Stimulated activated CD8-positive, alpha-beta memory T cell treated with anti-CD3 and anti-CD28 coated beads, Interleukin-7, amount 100 ng/mL, for 24 hours (primary cell): ENCODE data around the gene PAX8.

Source experiments
- DNase-seq: peaks from one replicate; pipeline ENCODE4 v3.0.0-alpha.2; 2020; ENCODE audit warnings: low read depth

Gene PAX8

DNA sequence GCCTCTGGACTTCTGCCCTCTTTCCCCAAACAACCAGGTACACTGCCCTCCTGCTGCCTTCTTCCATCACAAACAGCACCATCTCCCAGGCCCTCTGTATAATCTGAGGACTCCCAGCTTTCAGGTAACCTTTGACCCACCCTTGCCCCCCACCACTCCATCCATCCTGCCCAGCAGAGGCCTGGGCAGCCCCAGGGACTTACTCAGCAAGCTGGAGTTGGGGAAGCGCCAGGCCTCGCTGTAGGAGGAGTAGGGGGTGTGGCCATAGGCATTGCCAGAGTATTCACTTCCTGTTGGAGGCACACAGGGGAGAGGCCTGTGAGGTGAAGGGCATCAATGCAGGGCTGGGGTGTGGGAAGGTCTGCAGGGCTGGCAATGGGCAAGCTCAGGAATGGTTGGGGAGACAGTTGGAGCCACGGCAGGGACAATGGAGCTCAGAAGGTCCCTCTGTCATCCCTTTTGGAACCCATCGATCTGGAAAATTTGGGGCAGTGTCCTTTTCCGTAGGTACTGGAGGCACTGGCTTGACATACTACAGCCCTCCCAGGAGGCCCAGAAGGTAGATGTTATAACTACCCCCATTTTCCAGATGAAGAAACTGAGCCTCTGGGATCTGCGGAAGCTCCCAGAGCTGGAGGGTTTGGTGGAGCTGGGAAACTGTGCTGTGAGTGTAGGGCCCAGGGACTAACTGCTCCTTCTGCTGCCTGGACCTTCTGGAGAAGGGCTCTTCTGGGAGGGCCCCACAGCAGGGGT lies 58.7 kb downstream of the PAX8 start:
- no peak for DNase-seq

- DNase-seq = no peak
Measured at GRCh38 chr2:113219525-113219888, 59.2 kb downstream of the PAX8 start.

DNA sequence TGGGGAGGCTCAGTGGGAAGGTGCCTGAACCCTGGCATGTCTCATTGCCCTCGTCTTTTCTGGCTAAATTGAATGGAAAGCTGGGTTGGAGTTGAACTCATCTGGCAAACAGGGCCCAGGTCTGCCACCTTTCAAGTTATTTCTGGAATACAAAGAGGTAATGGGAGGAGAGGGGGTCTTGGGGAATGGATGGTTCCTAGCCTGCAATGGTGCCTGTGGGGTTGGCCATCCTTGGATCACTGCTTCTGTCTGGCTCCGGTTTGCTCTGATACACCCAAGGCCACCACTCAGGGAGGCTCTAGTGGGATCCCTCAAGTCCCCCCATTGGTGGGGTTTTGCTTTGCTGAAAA lies 59.7 kb downstream of the PAX8 start:
- DNase-seq = no peak

DNA sequence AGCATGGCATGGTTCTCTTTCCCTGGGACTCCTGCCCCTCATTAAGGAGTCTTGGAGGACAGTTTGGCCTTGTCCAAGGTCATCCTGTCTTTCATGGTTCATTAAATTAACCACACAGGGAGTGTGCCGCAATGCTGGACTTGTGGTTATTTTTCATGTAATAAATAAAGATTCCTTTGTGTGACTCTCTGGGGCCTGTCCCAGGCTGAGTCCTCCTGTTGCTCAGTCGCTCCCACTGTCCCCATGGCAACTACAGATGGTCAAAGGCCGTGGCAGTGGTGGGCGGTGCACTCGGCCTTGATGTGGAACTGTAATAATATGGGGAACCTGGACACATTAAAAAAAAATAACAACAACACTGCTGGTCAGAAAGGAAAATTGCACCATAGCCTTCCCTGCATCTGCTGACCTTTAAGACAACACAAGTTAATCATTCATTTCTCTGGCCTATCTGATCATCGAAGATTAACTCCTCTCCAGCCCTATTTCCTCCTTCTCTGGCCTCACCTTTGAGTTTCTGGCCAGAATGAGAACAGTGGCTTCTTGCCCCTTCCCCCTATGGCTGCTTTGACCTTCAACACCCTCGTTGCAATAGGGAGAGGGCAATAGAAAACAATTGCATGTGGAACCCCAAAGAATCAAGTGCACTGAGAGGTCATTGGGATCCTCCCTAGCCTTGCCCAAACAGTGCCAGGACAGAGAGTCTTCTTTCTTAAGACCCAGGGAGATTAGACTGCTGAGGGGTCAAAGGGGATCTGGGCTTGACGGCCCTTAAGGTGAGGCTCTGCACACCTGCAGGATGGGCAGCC lies 60.2 kb downstream of the PAX8 start:
- no peak for DNase-seq

- no peak for DNase-seq
Measured at GRCh38 chr2:113217455-113218282, 61.1 kb downstream of the PAX8 start.

GRCh38 chr2:113216891-113217454 lies 61.7 kb downstream of the PAX8 start:
- no peak for DNase-seq

DNA sequence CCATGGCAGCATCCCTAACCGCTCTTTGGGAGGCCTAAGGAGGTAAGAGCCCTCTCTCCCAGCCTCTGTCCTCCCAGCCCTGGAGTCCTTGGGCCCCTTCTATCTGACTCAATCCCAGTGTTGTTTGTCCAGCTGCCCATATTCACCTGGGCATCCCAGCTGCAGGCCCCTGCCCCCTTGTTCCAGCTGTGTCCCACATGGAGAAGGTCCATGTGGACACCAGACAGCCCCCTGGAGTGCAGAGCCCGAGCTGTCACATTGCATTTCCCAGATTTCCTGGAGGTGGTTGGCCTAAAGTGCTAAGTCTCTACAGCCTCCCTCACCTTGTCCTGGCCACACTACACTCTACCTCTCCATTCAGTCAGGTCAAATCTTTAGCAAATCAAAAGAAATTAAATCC lies 62.4 kb downstream of the PAX8 start:
- DNase-seq = no peak

- no peak for DNase-seq
Measured at GRCh38 chr2:113215056-113215455, 63.7 kb downstream of the PAX8 start.

GRCh38 chr2:113214141-113214540 lies 64.6 kb downstream of the PAX8 start:
- DNase-seq = no peak

GRCh38 chr2:113213061-113213930 lies 65.4 kb downstream of the PAX8 start:
- no peak for DNase-seq

DNA sequence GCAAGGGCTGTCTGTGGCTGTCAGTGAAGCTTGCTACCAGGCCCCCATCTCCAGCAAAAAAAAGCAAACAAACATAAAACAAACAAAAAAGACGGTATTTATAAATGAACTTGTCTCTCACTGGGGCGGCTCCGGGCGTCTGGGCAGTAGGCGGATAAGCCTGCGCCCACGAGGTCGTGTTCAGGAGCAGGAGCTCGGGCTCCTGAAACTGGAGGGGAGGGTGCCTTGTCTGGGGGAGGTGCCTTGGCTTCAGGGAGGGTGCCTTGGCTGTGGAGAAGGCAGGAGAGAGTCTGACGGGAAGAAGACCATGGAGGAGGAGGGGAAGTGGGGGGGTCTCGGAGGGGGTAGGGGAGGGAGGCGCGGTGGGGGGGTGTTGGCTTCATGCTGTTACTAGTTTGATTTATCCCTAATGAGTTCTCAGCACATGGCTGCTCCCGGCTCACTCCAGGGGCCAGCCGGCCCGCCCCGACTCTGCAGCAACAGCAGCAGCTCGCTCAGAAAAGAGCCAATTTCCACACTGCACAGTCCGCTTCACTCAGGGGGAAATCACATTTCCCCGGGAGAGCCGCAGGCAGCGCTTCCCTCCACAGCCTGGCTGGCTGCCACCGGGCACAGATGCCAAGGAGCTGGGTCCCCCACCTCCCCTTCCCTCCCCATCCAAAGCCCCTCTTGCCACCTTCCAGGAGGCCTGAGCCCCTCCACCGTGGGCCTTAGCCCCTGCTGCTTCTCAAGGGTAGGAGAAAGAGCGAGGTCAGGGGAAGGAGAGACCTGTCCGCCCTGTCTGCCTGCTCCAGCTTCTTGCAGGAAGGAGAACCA lies 66.3 kb downstream of the PAX8 start:
- DNase-seq = no peak

- no peak for DNase-seq
Measured at GRCh38 chr2:113211226-113212105, 67.3 kb downstream of the PAX8 start.

DNA sequence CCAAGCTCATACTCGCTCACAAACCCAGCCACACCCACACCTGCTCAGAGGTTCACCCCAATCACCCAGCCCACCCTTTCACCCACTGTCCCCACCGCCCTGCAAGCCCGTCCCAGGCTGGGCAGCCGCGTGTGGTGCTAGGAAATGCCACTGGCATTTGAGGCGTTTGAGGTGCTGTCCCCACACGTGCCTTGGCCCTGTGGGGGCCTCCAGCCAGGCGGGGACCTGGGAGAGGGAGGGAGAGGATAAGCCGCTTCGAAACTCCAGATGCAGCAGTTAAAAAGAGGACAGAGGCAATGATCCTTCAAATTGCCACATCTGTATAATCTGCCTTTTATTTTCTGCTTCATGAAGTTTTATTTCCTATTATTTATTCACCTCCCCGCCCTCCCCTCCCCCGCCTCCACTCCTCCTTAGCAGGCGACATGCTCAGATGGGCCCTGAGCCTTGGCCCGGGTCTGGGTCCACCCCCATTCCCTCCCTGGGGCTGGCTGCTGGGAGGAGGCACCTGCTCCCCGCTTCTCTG lies 69.0 kb downstream of the PAX8 start:
- no peak for DNase-seq

- no peak for DNase-seq
Measured at GRCh38 chr2:113209011-113209645, 69.6 kb downstream of the PAX8 start.

- no peak for DNase-seq
Measured at GRCh38 chr2:113208396-113208795, 70.3 kb downstream of the PAX8 start.

GRCh38 chr2:113207021-113207420 lies 71.7 kb downstream of the PAX8 start:
- no peak for DNase-seq

GRCh38 chr2:113206251-113206650 lies 72.5 kb downstream of the PAX8 start:
- no peak for DNase-seq

DNA sequence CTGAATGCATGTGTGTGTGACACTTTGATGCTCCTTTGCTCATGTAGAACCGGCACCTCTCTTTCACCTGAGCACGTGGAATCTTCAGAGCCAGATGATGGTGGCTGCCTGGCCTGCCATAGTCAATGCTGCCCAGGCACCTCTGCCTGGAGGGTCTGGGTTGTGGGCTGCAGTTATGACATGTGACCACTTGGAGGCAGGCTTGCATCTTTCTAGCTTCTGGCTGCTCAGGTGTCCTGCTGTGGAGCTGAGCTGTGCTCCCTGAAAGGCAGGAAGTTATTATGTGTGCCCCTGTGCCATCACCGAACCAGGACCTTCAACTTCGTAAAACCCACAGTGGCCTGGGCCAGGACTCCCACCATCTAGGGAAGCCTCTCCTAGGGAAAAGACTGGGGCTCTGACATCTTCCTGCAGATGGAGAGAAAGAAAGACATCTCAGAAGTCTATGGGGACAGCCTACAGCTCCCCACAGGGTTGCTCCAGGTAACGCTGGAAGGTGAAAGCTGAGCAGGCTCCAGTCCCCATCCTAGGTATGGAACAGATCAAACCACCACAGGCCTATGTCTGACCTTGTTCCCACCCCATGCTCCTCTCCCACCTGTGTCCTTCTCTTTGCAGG lies 74.7 kb downstream of the PAX8 start:
- DNase-seq = peak; percentile 50

DNA sequence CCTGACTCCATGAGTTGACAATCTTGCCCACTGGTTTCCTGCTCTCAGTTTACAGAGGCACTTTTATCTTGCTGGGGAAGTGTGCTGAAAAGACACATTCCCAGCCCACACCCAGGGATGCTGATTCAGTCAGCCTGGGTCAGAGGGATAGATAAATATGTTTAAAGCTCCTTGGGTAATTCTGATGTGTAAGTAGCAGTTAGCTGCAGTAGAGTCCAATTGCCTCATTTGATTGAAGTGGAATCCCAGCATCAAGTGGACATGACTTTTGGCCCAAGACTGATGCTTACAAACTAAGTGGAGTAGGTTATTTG lies 75.5 kb downstream of the PAX8 start:
- DNase-seq = no peak
